Left hindlimb (tissue), 1 donor: Measurements from ENCODE around the gene CBX3.
"Not testable (repeated sequence)": the region's sequence is repeated elsewhere in the genome, so short reads cannot be mapped to it uniquely, and the experiment has no call there.

Experiments used
- DNase-seq: peaks from one replicate; pipeline ENCODE4 v3.0.0-alpha.2; 2018

The CBX3 gene

GRCh38 chr7:26188957-26189541 lies 12.5 kb upstream of the CBX3 start:
- no peak for DNase-seq

DNA sequence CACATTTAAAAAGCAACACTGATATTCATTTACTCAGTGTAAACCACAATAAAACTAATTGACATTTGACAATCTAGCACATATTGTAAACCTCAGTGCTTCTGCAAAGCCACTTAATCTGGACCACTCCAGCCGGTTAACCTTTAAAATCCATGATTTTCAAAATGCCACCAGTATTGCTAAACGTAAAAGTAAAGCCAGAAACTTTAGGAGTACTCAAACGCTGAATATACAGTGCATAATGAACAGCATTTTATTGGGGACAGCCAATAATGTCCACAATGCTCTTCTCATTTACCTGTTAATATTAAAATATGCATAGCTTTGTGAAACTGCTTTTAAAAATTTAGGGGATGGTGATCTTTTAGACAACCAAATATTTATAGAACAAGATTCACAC lies 11.8 kb upstream of the CBX3 start:
- no peak for DNase-seq

DNA sequence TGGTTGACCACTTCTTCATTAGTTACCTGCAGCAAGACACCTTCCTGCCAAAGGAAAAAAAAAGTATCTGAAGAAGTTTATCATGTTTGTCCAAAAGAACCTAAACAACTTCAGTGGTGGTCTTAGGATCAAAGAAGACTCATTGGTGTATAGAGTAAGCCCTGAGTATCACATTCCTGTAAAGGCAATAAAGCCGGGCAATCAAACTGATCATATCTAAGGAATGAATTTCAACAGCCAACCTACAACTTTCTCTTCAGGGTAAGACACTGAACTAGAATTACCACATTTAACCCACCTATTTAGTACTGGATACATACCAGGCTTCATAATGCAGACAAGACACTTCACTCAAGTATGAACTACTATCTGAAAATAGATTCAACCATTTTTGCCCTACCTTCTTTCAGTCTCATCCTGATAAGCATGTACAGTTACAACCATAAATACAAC lies 11.1 kb upstream of the CBX3 start:
- DNase-seq, result no peak

- no peak for DNase-seq
These were observed 10.1 kb upstream of the CBX3 start for GRCh38 chr7:26191233-26191973.

DNA sequence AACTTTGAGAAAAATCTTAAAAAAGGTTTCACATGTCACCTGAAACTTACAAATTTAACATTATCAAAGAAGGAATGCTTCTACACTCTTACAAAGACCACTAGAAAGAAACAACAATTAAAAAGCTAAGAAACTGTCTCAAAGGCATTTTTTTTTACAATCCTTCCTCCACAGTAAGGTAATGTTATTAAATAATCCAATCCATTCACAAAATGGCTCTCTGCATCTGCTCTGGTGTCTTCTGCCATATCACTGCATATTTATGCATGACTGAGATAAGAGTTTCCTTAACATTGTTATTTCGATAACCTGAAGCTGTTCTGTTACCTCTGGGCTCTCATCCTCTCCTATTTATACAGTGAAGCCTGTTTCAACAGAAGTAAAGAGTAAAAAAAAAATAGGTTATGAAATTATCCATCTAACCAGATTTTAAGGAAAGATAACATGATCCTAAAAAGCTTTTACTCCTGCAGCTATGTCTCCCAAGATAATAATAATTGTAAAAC lies 9.5 kb upstream of the CBX3 start:
- no peak for DNase-seq

GRCh38 chr7:26192485-26193087 lies 9.0 kb upstream of the CBX3 start:
- no peak for DNase-seq

DNA sequence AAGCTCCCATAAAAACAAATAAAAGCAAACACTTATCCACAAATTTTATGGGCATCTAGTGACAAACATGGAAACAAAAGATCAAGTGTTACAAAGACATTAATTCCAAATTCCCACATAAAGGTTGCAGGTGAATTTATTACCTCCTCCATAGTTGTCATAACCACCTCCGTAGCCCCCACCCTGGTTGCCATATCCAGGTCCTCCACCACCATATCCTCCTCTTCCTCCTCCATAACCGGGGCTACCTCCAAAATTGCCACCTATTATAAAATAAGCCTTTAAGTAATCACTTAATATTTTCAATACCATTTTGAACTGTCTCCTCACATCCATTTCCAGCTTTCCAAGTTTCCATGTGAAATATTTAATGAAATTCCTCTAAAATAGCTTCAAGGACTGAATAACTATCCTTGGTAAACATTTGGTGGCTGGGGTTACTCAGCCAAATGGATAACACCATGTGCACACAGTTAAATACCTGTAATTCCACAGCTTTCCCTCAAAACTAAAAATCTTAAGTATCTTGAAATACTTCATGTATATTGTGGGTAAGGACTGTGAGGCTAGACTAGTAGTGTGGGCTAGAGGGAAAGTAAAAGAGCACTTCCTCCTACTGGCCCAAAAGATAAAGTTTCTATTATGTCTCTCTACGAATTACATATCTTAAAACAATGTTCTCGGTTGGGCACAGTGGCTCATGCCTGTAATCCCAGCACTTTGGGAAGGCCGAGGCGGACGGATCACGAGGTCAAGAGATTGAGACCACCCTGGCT lies 7.9 kb upstream of the CBX3 start:
- no peak for DNase-seq

GRCh38 chr7:26194764-26195163 lies 6.8 kb upstream of the CBX3 start:
- not testable (repeated sequence) for DNase-seq

DNA sequence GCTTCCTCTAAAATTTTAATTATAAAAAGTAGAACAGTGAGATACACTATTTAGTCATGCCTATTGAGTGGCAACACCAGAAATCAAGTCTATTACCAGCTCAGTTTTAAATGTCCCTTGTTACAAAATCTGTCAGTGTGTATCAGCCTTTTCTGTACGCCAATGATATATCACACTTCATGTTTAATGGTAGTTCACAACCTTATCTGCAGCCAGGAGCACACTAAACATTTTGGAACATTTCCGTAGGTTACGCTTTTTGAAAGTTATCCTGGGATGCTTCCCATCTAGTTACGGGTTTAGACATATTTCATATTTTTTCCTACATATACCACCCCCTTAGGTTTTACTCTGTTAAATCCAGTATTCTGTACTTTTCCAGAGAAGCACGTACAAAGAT lies 6.4 kb upstream of the CBX3 start:
- no peak for DNase-seq

DNA sequence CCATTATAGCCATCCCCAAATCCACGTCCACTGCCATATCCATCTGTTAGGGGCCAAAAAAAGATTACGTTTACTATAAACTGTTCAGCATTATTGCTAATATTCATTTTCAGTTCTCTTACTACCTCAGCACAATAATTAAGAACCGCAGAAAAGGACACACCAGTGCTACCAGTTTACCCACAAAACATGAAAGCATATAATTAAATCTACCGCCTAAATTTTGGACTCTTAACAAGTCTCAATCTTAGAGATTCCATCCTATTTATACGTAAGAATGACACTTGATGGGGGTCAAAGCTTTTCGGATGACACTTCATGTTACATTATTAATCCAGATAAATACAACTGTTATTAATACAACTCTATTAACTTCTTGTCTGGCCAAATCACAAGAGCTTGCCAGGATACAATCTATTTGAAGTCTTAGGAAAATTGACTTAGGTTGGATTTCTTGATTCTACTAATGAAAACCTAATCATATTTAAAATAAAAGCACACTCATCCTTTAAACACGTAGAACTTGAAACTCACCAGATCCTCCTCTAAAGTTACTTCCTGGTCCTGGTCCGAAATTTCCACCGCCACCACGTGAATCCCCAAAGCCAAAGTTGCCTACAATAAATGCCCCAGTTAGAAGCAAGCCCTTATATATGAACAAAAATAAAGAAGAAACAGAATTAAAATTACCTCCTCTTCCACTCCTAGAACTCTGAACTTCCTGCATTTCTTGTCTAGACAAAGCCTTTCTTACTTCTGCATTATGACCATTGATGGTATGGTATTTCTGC lies 5.5 kb upstream of the CBX3 start:
- no peak for DNase-seq

DNA sequence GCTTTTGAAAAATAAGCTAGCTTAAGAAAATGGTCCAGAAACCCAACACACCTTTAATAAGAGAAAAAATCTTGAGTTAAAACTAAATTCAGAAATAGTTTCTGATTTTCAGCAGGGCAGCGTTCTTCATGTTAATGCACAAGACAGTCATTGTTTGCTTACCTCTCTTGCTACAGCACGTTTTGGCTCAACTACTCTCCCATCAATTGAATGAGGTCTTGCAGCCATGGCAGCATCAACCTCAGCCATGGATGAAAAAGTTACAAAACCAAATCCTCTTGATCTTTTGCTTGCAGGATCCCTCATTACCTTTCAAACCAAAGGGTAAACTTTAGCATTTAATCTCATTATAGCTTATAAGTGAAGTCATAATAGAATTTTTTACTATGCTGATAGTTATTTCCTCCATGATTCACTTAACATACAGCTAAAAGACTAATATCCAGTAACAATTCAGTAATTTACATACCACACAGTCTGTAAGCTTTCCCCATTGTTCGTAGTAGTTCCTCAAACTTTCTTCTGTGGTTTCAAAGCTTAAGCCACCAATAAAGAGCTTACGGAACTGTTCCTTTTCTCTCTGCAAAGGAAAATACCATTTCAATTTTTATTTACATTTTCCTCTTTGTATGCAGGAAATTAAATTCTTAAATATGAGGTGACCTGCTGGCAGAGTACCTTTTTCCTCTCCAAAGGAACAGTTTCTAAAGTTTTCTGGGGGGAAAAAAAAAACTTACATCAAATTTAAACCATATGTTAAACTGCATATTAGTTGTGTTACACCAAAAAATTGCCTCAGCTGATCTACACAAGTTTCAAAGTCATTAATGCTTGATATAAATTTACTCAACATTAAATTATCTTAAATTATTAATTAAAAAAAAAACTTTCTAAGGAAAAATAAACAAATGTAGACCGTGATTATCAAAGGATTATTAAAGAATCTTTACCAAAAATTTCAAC lies 4.1 kb upstream of the CBX3 start:
- DNase-seq, result no peak

GRCh38 chr7:26198133-26198780 lies 3.3 kb upstream of the CBX3 start:
- no peak for DNase-seq

- DNase-seq, result no peak
These were observed 2.8 kb upstream of the CBX3 start for GRCh38 chr7:26198781-26199169.

DNA sequence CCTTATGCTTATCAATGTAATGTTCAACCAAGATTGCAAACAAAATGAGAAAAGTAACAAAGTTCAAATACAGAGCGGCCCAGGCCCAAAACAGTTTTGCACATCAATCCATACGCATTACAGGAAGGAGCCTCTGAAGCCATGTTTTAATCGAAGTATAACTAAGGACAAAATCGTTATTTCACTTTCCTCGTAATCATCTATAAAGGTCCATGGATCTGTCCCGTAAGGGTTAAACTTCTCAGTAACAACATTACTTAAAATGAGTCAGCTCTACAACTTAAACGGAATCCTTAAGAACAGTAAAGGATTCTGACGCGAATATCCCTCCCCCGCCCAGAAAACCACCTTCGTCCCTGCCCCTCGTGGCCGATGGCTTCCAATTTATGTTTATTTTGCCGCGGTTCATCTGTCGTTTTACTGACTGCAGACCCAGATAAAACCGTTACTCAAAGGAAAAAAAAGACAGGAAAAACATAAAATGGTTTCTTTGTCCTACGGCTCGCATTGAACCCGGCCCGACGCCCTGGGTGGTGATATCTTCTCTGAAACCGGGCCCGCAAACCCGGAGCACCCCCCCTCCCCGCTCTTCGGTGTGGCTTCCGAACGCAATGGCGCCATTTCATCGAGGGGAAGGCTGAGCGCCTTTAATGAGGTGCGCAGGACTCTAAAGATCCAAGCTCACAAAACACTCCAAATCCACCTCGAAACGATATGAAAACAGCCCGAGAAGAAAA lies 2.1 kb upstream of the CBX3 start:
- DNase-seq, result peak; percentile 81

DNA sequence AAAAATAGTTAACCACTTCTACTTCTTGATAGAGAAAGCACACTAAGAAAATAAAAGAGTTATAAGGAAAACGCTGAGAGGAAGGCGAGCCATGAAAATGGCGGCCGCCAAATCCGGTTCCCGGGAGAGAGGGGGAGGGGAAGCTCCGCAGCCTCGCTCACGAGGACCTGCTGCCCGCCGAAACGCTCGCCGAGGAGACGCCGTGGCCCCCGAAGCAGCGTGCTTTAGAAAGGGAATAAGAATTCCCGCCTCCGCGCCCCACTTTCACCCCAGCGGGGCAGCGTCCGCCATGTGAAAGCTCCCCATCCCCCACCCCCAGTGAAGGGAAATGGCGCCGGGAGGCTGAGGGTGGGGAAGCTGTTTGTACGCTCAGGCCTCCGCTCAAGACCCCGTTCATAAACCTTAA lies 1.5 kb upstream of the CBX3 start:
- DNase-seq, result peak; percentile 82

DNA sequence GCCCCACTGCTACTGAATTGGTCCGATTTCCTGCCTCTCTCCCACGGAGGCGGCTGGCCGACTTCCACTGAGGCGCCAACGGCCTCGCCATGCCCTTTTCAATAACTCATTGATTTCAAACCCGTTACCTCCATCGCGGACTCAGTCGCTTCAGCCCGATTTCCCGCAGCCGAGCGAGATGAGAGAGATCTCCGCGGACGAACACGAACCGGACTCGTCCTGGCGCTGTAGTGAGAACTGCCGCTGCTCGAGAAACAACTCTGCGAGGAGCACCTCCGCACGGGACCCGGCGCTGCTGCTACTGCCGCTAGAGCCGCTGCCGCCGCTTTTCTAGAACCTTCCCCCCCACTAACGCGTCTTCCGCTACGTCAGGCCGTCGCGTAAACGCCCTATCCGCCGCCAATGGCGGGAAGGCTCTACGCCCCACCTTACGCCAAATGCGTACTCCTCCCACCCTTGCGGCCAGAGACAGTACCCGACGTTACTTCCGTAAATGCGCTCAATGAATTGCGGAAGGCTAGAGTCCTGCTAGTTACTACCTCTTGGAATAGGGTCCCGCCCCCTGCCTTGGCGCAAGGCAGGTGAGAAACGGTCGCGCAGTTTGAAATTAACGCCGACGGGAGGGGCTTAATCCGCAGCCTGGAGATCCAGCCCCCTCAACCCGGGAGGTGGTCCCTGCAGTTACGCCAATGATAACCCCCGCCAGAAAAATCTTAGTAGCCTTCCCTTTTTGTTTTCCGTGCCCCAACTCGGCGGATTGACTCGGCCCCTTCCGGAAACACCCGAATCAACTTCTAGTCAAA lies 900 bp upstream of the CBX3 start, which contains the start of gene HNRNPA2B1:
HNRNPA2B1 (minus strand) TSS at position 303 of the 803 bp plus-strand sequence; CDS start at position 134, 169 bp downstream.
- DNase-seq, result peak; percentile 99

DNA sequence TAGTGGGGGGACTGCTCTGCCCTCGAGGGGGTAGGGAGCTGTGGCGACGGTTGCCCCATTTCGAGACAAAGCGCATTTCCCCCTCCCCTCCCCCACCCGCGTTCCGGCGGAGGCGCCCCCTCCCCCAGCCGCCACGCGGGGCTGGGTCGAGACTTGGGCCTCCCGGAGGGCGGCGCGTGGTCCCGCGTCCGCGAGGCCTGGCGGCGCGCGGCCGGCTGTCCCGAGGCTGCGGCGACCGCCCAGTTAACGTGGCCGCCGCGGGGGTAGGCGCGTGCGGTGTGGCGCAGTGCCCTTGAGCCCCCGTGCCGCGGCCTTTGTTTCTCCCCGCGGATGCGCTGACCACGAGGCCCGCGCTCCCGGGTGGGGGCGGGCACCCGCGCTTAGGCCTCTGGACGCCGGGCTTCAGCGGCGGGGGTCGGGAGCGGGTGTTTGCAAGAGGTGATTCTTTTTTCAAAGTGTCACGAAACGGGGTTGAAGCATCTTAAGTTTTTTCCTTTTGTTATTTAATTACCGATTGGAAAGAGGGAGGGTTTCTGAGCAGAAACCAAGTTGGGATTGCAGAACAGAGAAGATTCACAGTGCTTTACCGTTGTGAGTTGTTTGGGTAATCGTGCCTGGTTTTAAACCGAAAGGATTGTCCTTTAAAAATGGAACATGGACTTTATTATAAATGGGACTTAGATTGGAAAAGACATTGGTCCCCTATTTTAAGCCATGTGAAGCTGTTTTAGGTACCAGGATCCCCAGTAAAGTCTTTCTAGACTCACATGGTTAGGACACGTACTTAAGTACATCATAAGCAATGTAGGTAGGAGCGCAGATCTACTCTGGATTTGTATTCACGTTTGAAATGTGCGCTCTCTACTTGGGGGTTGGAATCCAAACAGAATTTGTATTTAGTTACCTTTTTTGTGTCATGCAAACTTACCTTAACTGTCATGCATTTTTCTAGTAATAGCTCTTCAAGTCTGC lies 760 bp downstream of the CBX3 start:
- DNase-seq, result no peak

GRCh38 chr7:26203016-26203415 lies 1.5 kb downstream of the CBX3 start:
- DNase-seq, result no peak
